ENCODE measurements around the gene SIPA1L3. TPM values are rescaled to one million over a fixed set of nuclear protein-coding genes. Genes with fewer than 3 reads are reported as not detected.

Gene SIPA1L3
- total and polyA plus RNA-seq, 9 of the 15 experiments (the other 6 are each of a cell fraction or from before 2014, with no cell fraction given): 0.01 to 6.1 (median 2.5) TPM

DNA sequence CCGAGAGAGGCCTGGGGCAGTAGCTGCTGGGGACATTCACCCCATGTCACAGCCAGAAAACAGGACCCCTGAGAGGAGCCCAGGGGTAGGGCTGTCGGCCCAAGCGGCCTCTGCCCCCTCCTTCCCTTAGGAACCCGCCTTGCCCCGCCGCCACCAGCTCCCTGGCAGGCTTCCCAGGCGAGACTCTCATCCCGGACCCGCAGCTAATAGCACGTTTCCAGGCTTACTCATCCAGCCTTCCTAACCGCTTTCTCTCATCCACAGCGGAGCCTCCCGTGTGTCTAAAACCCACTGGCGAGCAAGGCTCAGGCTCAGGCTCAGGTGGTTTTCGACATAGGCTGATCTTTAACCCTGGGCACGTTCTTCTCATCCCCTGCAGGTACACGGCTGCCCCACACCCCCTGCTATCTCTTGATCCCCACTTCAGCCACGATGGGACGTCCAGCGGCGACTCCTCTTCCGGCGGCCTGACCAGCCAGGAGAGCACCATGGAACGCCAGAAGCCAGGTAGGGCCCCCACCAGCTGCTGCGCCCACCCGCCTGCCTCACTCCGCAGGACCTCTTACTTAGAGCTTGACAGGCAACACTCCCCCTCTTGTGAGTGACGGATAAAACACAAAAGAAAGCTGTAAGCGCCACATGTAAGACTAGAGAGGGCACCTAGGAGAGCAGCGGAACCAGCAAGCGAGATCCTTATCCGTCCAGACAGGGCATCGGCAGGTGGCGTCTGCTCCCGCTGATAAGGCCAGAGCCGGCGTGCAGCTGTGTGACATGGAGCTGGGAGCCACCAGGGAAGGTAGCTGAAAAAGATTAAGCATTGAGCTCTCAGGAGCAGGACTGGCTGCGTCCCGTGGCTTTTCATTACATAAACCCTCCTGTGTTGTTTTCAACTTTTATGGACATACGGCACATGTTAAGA lies 245.7 kb downstream of the SIPA1L3 start (continued):
- TF ChIP-seq, protein P1, sequence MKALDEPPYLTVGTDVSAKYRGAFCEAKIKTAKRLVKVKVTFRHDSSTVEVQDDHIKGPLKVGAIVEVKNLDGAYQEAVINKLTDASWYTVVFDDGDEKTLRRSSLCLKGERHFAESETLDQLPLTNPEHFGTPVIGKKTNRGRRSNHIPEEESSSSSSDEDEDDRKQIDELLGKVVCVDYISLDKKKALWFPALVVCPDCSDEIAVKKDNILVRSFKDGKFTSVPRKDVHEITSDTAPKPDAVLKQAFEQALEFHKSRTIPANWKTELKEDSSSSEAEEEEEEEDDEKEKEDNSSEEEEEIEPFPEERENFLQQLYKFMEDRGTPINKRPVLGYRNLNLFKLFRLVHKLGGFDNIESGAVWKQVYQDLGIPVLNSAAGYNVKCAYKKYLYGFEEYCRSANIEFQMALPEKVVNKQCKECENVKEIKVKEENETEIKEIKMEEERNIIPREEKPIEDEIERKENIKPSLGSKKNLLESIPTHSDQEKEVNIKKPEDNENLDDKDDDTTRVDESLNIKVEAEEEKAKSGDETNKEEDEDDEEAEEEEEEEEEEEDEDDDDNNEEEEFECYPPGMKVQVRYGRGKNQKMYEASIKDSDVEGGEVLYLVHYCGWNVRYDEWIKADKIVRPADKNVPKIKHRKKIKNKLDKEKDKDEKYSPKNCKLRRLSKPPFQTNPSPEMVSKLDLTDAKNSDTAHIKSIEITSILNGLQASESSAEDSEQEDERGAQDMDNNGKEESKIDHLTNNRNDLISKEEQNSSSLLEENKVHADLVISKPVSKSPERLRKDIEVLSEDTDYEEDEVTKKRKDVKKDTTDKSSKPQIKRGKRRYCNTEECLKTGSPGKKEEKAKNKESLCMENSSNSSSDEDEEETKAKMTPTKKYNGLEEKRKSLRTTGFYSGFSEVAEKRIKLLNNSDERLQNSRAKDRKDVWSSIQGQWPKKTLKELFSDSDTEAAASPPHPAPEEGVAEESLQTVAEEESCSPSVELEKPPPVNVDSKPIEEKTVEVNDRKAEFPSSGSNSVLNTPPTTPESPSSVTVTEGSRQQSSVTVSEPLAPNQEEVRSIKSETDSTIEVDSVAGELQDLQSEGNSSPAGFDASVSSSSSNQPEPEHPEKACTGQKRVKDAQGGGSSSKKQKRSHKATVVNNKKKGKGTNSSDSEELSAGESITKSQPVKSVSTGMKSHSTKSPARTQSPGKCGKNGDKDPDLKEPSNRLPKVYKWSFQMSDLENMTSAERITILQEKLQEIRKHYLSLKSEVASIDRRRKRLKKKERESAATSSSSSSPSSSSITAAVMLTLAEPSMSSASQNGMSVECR (CRISPR knock-in tag; IDR thresholded peaks at IDR 0.05): no peak
- TF ChIP-seq HOXB6 (CRISPR knock-in tag; IDR thresholded peaks at IDR 0.05; ENCODE audit: borderline replicate concordance) (no peak), SMARCB1 (IDR thresholded peaks at IDR 0.05; ENCODE audit: insufficient read length, low read depth) (peak; percentile 49)

DNA sequence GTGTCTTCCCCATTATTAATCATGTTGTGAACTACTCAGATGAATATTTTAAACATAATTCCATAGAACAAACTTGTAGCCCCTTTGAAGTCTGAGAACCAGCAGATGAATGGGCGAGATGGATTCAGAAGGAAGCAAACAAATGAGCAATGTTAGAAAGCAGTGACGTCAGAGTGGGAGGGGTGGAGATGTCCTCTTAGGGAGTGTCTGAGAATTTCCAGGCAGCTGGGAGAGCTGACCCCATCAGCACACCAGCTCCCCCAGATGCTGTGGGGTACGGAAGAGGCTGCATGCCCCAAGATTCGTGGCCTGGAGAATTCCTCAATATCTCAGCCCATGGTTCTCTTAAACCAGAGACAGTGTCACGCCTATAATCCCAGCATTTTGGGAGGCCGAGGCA lies 248.4 kb downstream of the SIPA1L3 start:
- intact Hi-C loops (cut with micrococcal nuclease) (no loop called here), in situ Hi-C loops (cut with MboI) (no loop called here)
- ChIA-PET POLR2A (no interaction called here), CTCF (ENCODE audit: low intra/inter-chr PET ratio) (no interaction called here)
- Histone ChIP-seq H3K27me3 (ENCODE audit: control insufficient read depth in 2 of 2, insufficient read depth in 2 of 2, low read length in 2 of 2) (no peaks in the 10 kb centered on the region), H3K36me3 (ENCODE audit: control insufficient read depth, insufficient read depth, low read length) (no peaks in the 10 kb centered on the region), H3K4me2 (ENCODE audit: insufficient read depth, low read length) (no peak overlapping the region), H3K4me3 (no peak overlapping the region), H3K27ac (ENCODE audit: extremely low read depth, low read depth, low read length) (no peak overlapping the region), H3K9me3 (replicated peaks; ENCODE audit: control insufficient read depth, insufficient read depth, low read depth, low read length) (no peaks in the 10 kb centered on the region), H3K9ac (ENCODE audit: insufficient read depth in 1 of 2, low read depth in 2 of 2, low read length in 2 of 2) (peak overlapping the region in 1 of 2 experiments; percentile 45; a peak in 1 of 4 replicates), H3K9me1 (ENCODE audit: control insufficient read depth, insufficient read depth, low read length) (no peaks in the 10 kb centered on the region), H2AFZ (ENCODE audit: low read depth, low read length) (no peak overlapping the region), H3K4me1 (replicated peaks in 1 of 2; ENCODE audit: control insufficient read depth in 2 of 2, insufficient read depth in 2 of 2, low read length in 2 of 2) (peaks cover 20 to 26% of the 10 kb centered on the region in 2 experiments; a peak in 4 of 5 replicates), H4K20me1 (replicated peaks; ENCODE audit: control insufficient read depth, insufficient read depth, low read length) (no peaks in the 10 kb centered on the region), H3K79me2 (ENCODE audit: control insufficient read depth, insufficient read depth, low read length) (no peaks in the 10 kb centered on the region)
- FAIRE-seq: no peak
- no TSS peak for BruUV-seq (replicated peaks)
- WGBS (ENCODE audit: insufficient coverage, low coverage, missing lambda C conversion rate): 38% methylated on average over 6 of the region's 6 CpGs
- DNase-seq (ENCODE audit: extremely low read depth in 1 of 4, low spot score in 3 of 4): peak; percentile 58 to 77 (median 66)
- peak; percentile 73 for ATAC-seq
- no peak for TF ChIP-seq ERF (CRISPR knock-in tag; IDR thresholded peaks at IDR 0.05)
- TF ChIP-seq, protein P2, sequence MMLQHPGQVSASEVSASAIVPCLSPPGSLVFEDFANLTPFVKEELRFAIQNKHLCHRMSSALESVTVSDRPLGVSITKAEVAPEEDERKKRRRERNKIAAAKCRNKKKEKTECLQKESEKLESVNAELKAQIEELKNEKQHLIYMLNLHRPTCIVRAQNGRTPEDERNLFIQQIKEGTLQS (IDR thresholded peaks at IDR 0.05): peak; percentile 76
- TF ChIP-seq, protein P2 (CRISPR knock-in tag; conservative IDR thresholded peaks at IDR 0.05): no peak
- TF ChIP-seq CREM (IDR thresholded peaks at IDR 0.05; ENCODE audit: low read depth): peak; percentile 87
- peak; percentile 40; the same call in 1 of the 2 replicates for TF ChIP-seq JUND (IDR thresholded peaks at IDR 0.05; ENCODE audit: borderline replicate concordance, low read depth, low read length)
- TF ChIP-seq JUND (tag; IDR thresholded peaks at IDR 0.05; ENCODE audit: borderline replicate concordance, low read depth, low read length): no peak; the same call in 2 of the 3 replicates
- no peak for TF ChIP-seq POLR2H (tag; IDR thresholded peaks at IDR 0.05; ENCODE audit: low read depth)
- TF ChIP-seq, protein P3, sequence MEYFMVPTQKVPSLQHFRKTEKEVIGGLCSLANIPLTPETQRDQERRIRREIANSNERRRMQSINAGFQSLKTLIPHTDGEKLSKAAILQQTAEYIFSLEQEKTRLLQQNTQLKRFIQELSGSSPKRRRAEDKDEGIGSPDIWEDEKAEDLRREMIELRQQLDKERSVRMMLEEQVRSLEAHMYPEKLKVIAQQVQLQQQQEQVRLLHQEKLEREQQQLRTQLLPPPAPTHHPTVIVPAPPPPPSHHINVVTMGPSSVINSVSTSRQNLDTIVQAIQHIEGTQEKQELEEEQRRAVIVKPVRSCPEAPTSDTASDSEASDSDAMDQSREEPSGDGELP (CRISPR knock-in tag; IDR thresholded peaks at IDR 0.05; ENCODE audit: borderline replicate concordance): peak; percentile 48; the same call in 1 of the 2 replicates
- TF ChIP-seq NCOA2 (IDR thresholded peaks at IDR 0.05; ENCODE audit: partially characterized antibody in 2 of 2): peak in 1 of 2 experiments; percentile 97
- TF ChIP-seq ATF1 (CRISPR knock-in tag; IDR thresholded peaks at IDR 0.05): no peak
- peak; percentile 77 for TF ChIP-seq ATF1 (tag; IDR thresholded peaks at IDR 0.05)

Measured in K562 (cell line).